WTC11 (cell line): ENCODE measurements around the gene FBN3.

Source experiments
- MYBL2 ChIP-seq: sonication (generic); formaldehyde crosslinking; IDR thresholded peaks from 2 replicates; pipeline ENCODE4 v1.8.1; 2023; ENCODE audit warnings: mild to moderate bottlenecking, moderate library complexity, missing genetic modification reagents
- NFE2L1 ChIP-seq: sonication (generic); formaldehyde crosslinking; IDR thresholded peaks from 2 replicates; pipeline ENCODE4 v1.8.1; 2023; ENCODE audit warnings: missing genetic modification reagents
- TF ChIP-seq, protein P1 (sequence below): fragments of 200-600 bp; IDR thresholded peaks from 2 replicates; pipeline ENCODE4 v1.8.0; 2022; ENCODE audit warnings: antibody characterized with exemption
- TF ChIP-seq, protein P2 (sequence below): fragments of 250-450 bp; sonication (Bioruptor Pico); IDR thresholded peaks from 2 replicates; pipeline ENCODE4 v1.9.0; 2021; ENCODE audit warnings: moderate library complexity, mild to moderate bottlenecking, inconsistent platforms, borderline replicate concordance

DNA sequence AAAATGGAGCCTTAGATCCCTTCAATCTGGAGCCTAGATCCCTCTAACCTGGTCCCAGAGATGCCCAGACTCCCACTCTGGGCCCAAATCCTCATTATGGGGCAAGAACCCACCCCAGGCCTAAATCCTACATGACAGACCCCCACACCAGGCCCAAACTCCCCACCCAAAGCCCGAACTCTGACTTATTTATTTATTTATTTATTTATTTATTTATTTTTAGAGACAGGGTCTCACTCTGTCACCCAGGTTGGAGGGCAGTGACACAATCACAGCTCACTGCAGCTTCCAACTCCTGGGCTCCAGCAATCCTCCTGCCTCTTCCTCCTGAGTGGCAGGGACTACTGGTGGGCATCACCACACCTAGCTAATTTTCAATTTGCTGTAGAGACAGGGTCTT, 12.0 kb downstream of the FBN3 start:
- TF ChIP-seq NFE2L1 (CRISPR knock-in tag), result no peak
- TF ChIP-seq, protein P1, sequence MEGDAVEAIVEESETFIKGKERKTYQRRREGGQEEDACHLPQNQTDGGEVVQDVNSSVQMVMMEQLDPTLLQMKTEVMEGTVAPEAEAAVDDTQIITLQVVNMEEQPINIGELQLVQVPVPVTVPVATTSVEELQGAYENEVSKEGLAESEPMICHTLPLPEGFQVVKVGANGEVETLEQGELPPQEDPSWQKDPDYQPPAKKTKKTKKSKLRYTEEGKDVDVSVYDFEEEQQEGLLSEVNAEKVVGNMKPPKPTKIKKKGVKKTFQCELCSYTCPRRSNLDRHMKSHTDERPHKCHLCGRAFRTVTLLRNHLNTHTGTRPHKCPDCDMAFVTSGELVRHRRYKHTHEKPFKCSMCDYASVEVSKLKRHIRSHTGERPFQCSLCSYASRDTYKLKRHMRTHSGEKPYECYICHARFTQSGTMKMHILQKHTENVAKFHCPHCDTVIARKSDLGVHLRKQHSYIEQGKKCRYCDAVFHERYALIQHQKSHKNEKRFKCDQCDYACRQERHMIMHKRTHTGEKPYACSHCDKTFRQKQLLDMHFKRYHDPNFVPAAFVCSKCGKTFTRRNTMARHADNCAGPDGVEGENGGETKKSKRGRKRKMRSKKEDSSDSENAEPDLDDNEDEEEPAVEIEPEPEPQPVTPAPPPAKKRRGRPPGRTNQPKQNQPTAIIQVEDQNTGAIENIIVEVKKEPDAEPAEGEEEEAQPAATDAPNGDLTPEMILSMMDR, result no peak
- TF ChIP-seq, protein P2, sequence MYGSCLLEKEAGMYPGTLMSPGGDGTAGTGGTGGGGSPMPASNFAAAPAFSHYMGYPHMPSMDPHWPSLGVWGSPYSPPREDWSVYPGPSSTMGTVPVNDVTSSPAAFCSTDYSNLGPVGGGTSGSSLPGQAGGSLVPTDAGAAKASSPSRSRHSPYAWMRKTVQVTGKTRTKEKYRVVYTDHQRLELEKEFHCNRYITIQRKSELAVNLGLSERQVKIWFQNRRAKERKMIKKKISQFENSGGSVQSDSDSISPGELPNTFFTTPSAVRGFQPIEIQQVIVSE (CRISPR knock-in tag), result no peak
- no peak for TF ChIP-seq MYBL2 (CRISPR knock-in tag)
